Measurements from ENCODE around the gene UGT1A3.

GRCh38 chr2:233768076-233768475 lies 39.2 kb downstream of the UGT1A3 start:
- TF ChIP-seq REST (IDR thresholded peaks at IDR 0.05; ENCODE audit: insufficient read depth in 1 of 2, low read depth in 2 of 2, low read length in 2 of 2) (no peak), TAF1 (IDR thresholded peaks at IDR 0.05; ENCODE audit: borderline replicate concordance, insufficient read depth, low read length) (no peak)
